Activated T-helper 1 cell treated with anti-CD3 and anti-CD28 coated beads, Interleukin-2, amount 50 U/mL, for 16 hours (primary cell): ENCODE data around the gene PLCL2.
"Not testable (repeated sequence)": the region's sequence is repeated elsewhere in the genome, so short reads cannot be mapped to it uniquely, and the experiment has no call there.

Source experiments
- DNase-seq, 2 donors: peaks; one replicate each; pipeline ENCODE4 v3.0.0-alpha.2; 2020; ENCODE audit warnings: low read depth in 1 of 2, low spot score in 1 of 2

PLCL2 gene

DNA sequence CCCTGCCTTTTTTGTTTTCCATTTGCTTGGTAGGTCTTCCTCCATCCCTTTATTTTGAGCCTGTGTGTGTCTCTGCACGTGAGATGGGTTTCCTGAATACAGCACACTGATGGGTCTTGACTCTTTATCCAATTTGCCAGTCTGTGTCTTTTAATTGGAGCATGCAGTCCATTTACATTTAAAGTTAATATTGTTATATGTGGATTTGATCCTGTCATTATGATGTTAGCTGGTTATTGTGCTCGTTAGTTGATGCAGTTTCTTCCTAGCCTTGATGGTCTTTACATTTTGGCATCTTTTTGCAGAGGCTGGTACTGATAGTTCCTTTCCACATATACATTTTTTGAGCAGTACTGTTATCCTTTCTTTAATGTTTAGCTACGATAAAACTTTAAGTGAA is 73.1 kb downstream of the PLCL2 start:
- DNase-seq: not testable (repeated sequence)

- DNase-seq: no peak
Measured at GRCh38 chr3:16960125-16960524, 75.4 kb downstream of the PLCL2 start.

DNA sequence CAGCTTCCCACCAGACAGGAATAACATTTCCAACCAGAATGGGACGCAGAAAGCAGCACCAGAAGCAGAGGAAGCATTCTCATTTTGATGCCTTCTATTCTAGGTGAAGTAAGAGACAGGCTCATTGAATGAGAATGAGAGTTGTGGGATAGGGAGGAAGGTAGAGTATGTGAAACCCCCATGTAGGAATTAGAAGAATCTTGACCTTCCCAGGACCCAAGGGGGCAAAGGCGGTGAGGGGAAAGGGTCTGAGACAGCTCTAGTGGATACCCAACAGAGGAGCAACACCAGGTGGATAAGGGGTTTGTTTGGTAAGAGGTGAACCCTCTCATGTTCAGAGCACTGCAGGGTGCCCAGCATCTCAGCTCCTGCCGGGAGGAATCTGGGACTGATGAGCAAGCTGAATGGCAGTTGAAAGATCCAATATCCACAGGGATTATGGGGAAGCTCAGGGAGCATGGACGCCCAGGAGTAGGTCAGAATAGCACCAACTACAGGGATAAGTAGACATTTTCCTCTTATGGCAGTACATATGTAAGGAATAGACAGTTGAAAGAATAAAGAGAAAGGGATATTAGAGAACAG is 77.0 kb downstream of the PLCL2 start:
- DNase-seq: no peak

GRCh38 chr3:16975083-16975482 is 90.3 kb downstream of the PLCL2 start:
- no peak for DNase-seq

DNA sequence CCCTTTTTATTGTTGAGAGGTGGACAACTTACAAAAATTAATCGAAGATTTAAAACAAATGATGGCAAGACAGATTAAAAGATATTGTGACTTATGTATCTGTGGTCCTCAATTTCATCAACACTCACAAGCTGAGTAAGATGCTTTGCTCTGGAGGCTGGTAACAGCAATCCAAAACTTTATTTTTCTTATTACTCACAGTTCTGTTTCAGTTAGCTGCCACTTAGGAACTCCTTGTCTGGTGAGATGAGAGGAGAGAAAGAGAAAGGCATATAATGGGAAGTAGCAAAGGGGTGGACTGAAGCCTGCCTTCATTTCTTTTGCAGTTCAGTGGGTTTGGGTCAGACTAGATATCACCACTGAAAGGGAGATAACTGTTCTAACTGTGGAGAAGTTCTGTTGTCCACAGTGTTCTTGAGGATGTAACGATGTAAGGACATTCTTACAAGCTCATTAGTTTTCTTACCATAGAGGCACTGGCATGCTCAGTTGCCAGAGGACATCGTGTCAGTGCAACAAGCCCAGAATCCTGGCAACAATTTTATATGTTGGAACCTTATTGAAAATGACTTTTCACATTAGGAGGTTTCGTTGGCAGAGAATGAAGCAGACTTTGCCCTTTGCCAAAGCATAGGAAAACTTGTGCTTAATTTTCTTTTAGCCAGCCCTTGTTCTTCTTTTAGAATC is 93.6 kb downstream of the PLCL2 start:
- no peak for DNase-seq

- DNase-seq: no peak
Measured at GRCh38 chr3:16978921-16979271, 94.1 kb downstream of the PLCL2 start.

- not testable (repeated sequence) for DNase-seq
Measured at GRCh38 chr3:16979769-16980515, 95.2 kb downstream of the PLCL2 start.

- not testable (repeated sequence) for DNase-seq
Measured at GRCh38 chr3:16980526-16980925, 95.8 kb downstream of the PLCL2 start.

DNA sequence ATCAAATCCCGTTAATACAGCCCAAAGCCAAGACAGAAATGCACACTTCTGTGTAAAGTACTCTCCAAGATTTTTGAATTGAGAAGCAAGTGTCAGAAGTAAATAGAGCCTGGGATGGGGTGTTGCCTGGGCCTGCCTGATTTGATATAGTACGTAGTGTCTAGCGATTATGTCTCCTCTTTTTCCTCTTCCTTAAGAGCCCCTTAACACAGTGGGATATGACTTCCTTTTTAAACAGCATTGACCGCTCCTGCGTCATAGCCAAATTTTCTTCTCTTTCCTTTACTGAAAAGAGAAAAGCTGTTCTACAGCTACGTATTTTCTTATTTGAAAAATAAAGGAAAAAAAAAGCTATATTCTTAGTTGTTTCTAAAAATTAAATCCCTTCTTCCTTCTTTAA is 97.7 kb downstream of the PLCL2 start:
- DNase-seq: no peak

GRCh38 chr3:16985608-16986007 is 100.9 kb downstream of the PLCL2 start:
- no peak for DNase-seq

DNA sequence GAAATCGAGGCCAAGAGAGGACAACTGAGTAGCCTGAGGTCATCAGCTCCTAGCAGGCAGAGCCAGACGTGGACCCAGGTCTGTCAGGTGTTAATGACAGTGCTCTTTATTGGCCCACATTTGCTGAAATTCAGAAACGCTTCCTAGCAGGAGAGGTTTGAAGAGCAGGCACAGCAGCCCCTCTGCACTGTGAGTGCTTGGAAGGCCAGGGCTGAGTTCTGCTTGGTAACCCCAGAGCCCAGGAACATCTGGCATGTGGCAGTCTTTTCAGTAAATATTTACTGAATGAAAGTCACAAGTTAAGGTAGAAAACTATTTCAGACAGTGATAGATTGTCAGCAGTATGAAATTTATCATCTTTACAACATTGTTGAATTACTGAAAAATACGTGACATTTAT is 102.4 kb downstream of the PLCL2 start:
- DNase-seq: no peak

DNA sequence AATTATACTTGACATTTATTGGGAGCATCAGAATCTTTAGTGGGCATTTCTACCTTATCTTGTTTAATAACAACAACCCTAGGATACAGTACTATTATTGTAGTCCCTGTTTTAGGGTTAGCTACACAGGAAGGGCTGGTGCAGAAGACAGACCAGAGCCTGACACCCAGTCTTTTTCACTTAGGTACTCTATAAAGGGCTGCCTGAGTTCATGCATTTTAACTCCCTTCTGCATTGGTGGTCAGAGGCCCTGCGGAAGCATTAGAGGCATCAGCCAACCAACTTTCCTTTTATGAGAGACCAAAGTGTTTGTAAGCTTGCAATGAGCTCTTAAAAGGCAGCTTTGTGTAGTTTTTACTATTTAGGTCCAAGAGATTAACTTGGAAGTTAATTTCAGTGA is 105.4 kb downstream of the PLCL2 start:
- DNase-seq: no peak

DNA sequence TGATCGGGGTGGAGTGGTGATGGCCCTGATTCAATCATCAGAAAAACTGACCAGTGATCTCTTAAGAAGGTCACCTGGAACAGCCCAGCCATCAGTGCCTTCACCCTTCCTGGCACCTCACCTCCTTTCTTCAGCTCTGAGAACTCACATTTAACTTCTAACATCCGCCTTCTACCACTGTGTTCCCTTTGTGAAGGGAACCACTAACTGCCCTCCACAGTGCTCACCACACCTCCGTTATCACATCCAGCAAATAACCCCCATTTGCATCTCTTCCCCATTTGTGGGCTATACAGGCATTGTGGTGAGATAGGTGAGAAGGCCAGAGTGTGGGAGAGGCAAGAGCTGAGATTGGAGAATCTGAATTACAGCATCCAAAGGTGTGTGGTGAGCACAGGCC is 107.4 kb downstream of the PLCL2 start:
- no peak for DNase-seq

- DNase-seq: no peak
Measured at GRCh38 chr3:16993227-16993626, 108.5 kb downstream of the PLCL2 start.

- DNase-seq: no peak
Measured at GRCh38 chr3:16994854-16995525, 110.2 kb downstream of the PLCL2 start.

GRCh38 chr3:16995601-16996000 is 110.8 kb downstream of the PLCL2 start:
- DNase-seq: no peak

- DNase-seq: no peak
Measured at GRCh38 chr3:16998236-16998923, 113.6 kb downstream of the PLCL2 start.

- DNase-seq: no peak
Measured at GRCh38 chr3:16999161-16999560, 114.4 kb downstream of the PLCL2 start.

DNA sequence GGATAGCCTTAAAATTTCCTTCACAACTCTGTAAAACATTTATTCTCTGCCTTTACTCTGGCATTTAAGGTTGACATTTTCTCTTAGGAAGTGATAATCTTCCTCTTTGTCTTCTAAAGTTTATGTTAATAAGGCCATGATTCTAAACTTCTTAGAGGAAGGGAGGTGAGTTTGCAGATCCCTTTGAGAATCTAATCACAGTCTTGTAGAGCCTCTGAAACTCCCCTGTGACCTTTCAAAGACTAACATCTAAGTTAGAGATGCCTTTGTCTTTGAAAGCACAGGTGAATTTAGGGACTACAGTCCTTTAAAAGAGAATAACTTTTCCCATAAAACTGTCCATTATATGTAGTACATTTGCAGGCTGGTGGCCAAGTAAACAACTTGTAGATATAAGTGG is 115.1 kb downstream of the PLCL2 start:
- DNase-seq: no peak

DNA sequence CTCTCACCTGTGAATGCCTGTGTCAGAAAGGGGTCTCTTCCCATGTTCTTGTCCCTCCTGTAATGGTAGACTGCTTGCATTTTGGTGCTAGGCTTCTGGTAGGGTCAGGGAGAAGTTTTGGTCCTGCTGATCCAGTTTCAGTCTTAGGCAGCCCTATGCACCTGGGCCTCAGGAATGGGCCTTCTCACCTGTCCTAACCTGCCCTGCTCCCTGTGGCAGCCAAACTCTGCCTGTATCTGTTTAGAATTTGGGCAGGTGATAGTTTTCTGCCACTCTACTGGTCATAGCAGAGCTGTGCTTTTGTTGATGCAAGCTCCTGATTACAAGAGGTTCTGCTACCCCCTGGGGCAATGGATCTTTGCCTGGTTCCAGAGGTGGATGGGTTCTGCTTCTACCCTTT is 118.7 kb downstream of the PLCL2 start:
- DNase-seq: no peak

DNA sequence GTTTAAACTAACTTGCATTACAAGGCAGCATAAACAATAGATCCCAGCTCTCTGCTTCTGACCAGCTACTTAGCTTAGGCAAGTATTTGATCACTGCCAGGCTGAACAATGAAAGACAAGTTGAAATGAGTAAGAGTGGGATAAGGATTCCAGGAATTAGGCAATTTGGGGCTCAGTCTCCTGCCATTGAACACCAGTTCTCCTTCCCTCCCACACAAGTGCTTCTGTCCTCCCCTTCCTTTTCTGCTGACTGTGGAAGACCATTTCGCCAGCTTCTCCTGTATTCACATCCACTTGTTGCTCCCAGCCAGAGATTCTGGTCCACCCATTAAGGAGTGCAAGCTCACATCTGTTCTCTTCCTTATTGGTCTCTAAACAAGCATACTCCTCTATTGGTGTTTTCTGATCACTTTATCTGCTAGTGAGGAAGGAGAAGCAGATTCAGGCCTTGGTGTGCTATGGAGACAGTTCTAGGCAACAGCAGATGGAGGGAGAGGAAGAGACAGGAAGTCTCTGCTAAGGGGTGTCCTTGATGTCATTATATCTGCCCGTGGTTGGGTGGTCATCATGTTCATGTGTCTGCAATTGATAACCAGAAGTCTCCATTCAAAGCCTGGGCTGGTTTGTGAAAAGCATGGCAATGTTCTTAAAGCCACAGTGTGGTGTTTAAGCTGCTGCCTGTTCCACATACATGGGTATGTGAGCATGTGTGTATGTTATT is 121.5 kb downstream of the PLCL2 start:
- DNase-seq: no peak
